Hepatocyte (in vitro differentiated cells): ENCODE measurements around the gene ATF7. TPM values are rescaled to one million over a fixed set of nuclear protein-coding genes. Genes with fewer than 3 reads are reported as not detected.
"Not testable (repeated sequence)": the region's sequence is repeated elsewhere in the genome, so short reads cannot be mapped to it uniquely, and the experiment has no call there.

Source experiments
- DNase-seq: peaks from one replicate; pipeline ENCODE4 v3.0.0-alpha.2; 2016; ENCODE audit warnings: low spot score
- H2AFZ ChIP-seq: fragments of 200-600 bp; sonication (generic); 2 replicates; pipeline ENCODE4 v1.6.0; 2016; ENCODE audit warnings: antibody characterized with exemption, mild to moderate bottlenecking
- H3K27ac ChIP-seq: fragments of 200-600 bp; sonication (generic); 2 replicates; pipeline ENCODE4 v1.5.1; 2016; ENCODE audit warnings: mild to moderate bottlenecking
- H3K27me3 ChIP-seq: fragments of 200-600 bp; sonication (generic); 2 replicates; pipeline ENCODE4 v1.6.1; 2016
- H3K36me3 ChIP-seq: fragments of 200-600 bp; sonication (generic); replicated peaks from 2 replicates; pipeline ENCODE4 v1.5.1; 2016; ENCODE audit warnings: low read depth; ENCODE audit not compliant: insufficient read depth
- H3K4me1 ChIP-seq: fragments of 200-600 bp; sonication (generic); 2 replicates; pipeline ENCODE4 v1.5.1; 2016; ENCODE audit warnings: mild to moderate bottlenecking, moderate library complexity; ENCODE audit not compliant: insufficient read depth
- H3K4me2 ChIP-seq: fragments of 200-600 bp; sonication (generic); 2 replicates; pipeline ENCODE4 v1.6.0; 2016
- H3K4me3 ChIP-seq: fragments of 200-600 bp; sonication (generic); 2 replicates; pipeline ENCODE4 v1.5.1; 2016; ENCODE audit warnings: mild to moderate bottlenecking
- H3K79me2 ChIP-seq: fragments of 200-600 bp; sonication (generic); 2 replicates; pipeline ENCODE4 v1.6.0; 2017; ENCODE audit warnings: mild to moderate bottlenecking
- H3K9me2 ChIP-seq: fragments of 200-600 bp; sonication (generic); replicated peaks from 2 replicates; pipeline ENCODE4 v1.6.0; 2017; ENCODE audit warnings: mild to moderate bottlenecking; ENCODE audit not compliant: insufficient read depth
- H3K9me3 ChIP-seq: fragments of 200-600 bp; sonication (generic); 2 replicates; pipeline ENCODE4 v1.5.1; 2016; ENCODE audit warnings: low read depth, mild to moderate bottlenecking
- H4K20me1 ChIP-seq: fragments of 200-600 bp; sonication (generic); 2 replicates; pipeline ENCODE4 v1.6.0; 2016; ENCODE audit warnings: mild to moderate bottlenecking; ENCODE audit not compliant: insufficient read depth, poor library complexity, severe bottlenecking
- EZH2 ChIP-seq: fragments of 200-600 bp; sonication (generic); IDR thresholded peaks from 2 replicates; pipeline ENCODE4 v1.6.1; 2016; ENCODE audit warnings: antibody characterized with exemption, mild to moderate bottlenecking, borderline replicate concordance
- EZH2phosphoT487 ChIP-seq: fragments of 200-600 bp; sonication (generic); IDR thresholded peaks from one replicate; pipeline ENCODE4 v1.6.1; 2018; ENCODE audit warnings: antibody characterized with exemption, mild to moderate bottlenecking, low read depth, moderate library complexity; ENCODE audit not compliant: unreplicated experiment, severe bottlenecking
- WGBS: methylation state at CpG from one replicate; pipeline ENCODE4 v1.1.6; 2016; ENCODE audit warnings: low lambda C conversion rate; ENCODE audit errors: missing lambda C conversion rate; 5-methylcytosine and 5-hydroxymethylcytosine counted together
- polyA plus RNA-seq: library from polyadenylated mRNA; unstranded; fragments of >200 nt; fragmentation: Nextera tagmentation; extraction: Ambion mirVana; gene quantifications from 2 replicates; pipeline ENCODE4 v1.2.1, GENCODE V29; 2016
- total RNA-seq: library from RNA; depleted of rRNA; stranded (reverse); fragments of >200 nt; gene quantifications from 2 replicates; pipeline ENCODE4 v1.2.3, GENCODE V29; 2014
- TF ChIP-seq, protein P1 (sequence below): fragments of 200-600 bp; sonication (generic); IDR thresholded peaks from 2 replicates; pipeline ENCODE4 v1.5.1; 2016; ENCODE audit warnings: antibody characterized with exemption, mild to moderate bottlenecking; ENCODE audit not compliant: poor library complexity

ATF7 gene
- total and polyA plus RNA-seq, 2 experiments from 2014 or later, result 17.8 to 19.2 TPM

DNA sequence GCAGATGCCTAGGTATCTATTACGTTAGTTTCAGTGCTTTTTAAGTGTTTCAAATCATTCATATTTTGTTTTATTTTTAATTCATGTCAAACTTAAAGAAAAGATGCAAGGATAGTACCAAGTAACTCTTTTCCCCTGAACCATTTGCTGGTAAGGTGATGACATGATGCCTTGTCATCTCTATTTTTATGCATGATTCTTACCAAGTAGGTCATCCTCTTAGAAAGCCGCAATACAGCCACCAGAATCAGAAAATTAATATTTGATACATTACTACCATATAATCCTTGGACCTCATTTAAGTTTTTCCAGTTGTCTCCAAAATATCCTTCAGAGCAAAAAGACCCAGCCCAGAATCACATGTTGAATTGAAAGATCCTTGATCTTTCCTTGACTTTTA lies 27.4 kb upstream of the ATF7 start:
- Histone ChIP-seq H3K27ac (no peak overlapping the region), H3K9me3 (no peaks in the 10 kb centered on the region), H3K79me2 (no peaks in the 10 kb centered on the region), H4K20me1 (no peaks in the 10 kb centered on the region), H3K27me3 (no peaks in the 10 kb centered on the region), H3K4me2 (no peak overlapping the region), H3K4me3 (no peak overlapping the region), H3K9me2 (no peaks in the 10 kb centered on the region), H3K4me1 (peaks cover 10% of the 10 kb centered on the region), H3K36me3 (no peaks in the 10 kb centered on the region), H2AFZ (no peak overlapping the region)
- no peak for DNase-seq
- TF ChIP-seq EZH2 (no peak), EZH2phosphoT487 (no peak)
- TF ChIP-seq, protein P1, sequence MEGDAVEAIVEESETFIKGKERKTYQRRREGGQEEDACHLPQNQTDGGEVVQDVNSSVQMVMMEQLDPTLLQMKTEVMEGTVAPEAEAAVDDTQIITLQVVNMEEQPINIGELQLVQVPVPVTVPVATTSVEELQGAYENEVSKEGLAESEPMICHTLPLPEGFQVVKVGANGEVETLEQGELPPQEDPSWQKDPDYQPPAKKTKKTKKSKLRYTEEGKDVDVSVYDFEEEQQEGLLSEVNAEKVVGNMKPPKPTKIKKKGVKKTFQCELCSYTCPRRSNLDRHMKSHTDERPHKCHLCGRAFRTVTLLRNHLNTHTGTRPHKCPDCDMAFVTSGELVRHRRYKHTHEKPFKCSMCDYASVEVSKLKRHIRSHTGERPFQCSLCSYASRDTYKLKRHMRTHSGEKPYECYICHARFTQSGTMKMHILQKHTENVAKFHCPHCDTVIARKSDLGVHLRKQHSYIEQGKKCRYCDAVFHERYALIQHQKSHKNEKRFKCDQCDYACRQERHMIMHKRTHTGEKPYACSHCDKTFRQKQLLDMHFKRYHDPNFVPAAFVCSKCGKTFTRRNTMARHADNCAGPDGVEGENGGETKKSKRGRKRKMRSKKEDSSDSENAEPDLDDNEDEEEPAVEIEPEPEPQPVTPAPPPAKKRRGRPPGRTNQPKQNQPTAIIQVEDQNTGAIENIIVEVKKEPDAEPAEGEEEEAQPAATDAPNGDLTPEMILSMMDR, result no peak
- WGBS, result 97% methylated on average over 2 of the region's 2 CpGs

DNA sequence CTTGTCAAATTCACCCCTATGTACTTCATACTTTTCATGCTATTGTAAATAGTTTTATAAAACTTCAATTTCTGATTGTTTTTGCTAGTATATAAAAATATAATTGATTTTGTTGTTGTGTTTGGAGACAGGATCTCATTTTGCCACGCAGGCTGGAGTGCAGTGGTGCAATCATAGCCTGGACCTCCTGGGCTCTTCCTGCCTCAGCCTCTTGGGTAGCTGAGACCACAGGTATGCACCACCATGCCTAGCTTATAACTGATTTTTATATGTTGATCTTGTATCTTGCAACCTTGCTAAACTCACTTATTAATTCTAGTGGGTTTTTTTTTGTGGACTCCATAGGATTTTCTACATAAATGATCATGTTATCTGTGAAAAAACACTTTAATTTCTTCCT lies 26.2 kb upstream of the ATF7 start:
- H3K9me3 ChIP-seq, result no peaks in the 10 kb centered on the region
- H3K9me2 ChIP-seq, result no peaks in the 10 kb centered on the region
- H3K4me2 ChIP-seq, result no peak overlapping the region
- H3K27ac ChIP-seq, result no peak overlapping the region
- WGBS, result 62% methylated on average over 1 of the region's 1 CpG
- H3K27me3 ChIP-seq, result no peaks in the 10 kb centered on the region
- DNase-seq, result no peak
- no peak overlapping the region for H2AFZ ChIP-seq
- no peak for TF ChIP-seq EZH2
- TF ChIP-seq EZH2phosphoT487, result no peak
- TF ChIP-seq, protein P1, result no peak
- no peaks in the 10 kb centered on the region for H3K36me3 ChIP-seq
- peaks cover 4% of the 10 kb centered on the region for H3K4me1 ChIP-seq
- H4K20me1 ChIP-seq, result no peaks in the 10 kb centered on the region
- no peak overlapping the region for H3K4me3 ChIP-seq
- no peaks in the 10 kb centered on the region for H3K79me2 ChIP-seq

DNA sequence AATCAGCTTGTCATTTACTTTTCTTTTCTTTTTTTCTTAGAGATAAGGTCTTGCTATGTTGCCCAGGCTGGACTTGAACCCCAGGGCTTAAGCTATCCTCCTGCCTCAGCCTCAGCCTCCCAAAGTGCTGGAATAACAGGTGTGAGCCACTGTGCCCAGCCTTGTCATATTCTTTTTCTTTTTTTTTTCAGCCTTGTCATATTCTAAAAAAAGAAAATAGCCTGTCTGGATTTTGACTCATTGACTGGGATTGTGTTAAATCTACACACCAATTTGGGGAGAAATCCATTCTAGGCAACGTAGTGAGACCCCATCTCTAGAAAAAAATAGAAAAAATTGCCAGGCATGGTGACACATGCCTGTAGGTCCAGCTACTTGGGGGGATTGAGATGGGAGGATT lies 25.6 kb upstream of the ATF7 start:
- Histone ChIP-seq H3K9me2 (no peaks in the 10 kb centered on the region), H3K79me2 (no peaks in the 10 kb centered on the region), H2AFZ (no peak overlapping the region), H3K36me3 (no peaks in the 10 kb centered on the region), H3K9me3 (no peaks in the 10 kb centered on the region), H3K27me3 (no peaks in the 10 kb centered on the region), H3K4me1 (peaks cover 4% of the 10 kb centered on the region), H3K27ac (no peak overlapping the region), H3K4me2 (no peak overlapping the region), H3K4me3 (no peak overlapping the region), H4K20me1 (no peaks in the 10 kb centered on the region)
- DNase-seq, result no peak
- 83% methylated on average over 1 of the region's 1 CpG for WGBS
- TF ChIP-seq EZH2phosphoT487 (no peak), EZH2 (no peak)
- TF ChIP-seq, protein P1, result no peak

DNA sequence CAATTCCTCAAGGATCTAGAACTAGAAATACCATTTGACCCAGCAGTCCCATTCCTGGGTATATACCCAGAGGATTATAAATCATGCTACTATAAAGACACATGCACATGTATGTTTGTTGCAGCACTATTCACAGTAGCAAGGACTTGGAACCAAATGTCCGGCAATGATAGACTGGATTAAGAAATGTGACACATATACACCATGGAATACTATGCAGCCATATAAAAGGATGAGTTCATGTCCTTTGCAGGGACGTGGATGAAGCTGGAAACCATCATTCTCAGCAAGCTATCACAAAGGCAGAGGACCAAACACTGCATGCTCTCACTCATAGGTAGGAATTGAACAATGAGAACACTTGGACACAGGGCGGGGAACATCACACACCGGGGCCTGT lies 20.1 kb upstream of the ATF7 start:
- H4K20me1 ChIP-seq, H3K36me3 ChIP-seq, H3K4me2 ChIP-seq, H3K4me3 ChIP-seq, H3K27ac ChIP-seq, H3K27me3 ChIP-seq, H3K9me2 ChIP-seq, H3K4me1 ChIP-seq, H3K9me3 ChIP-seq, H2AFZ ChIP-seq, DNase-seq, H3K79me2 ChIP-seq: not testable (repeated sequence)
- 90% methylated on average over 4 of the region's 4 CpGs for WGBS
